ENCODE measurements around the gene MGA.

- TF ChIP-seq GATA3 (IDR thresholded peaks at IDR 0.05; ENCODE audit: borderline replicate concordance) (no peak), POLR2A (IDR thresholded peaks at IDR 0.05; ENCODE audit: low read length) (no peak), CTCF (IDR thresholded peaks at IDR 0.05) (no peak), JUN (IDR thresholded peaks at IDR 0.05) (no peak), MAFK (IDR thresholded peaks at IDR 0.05; ENCODE audit: partially characterized antibody) (no peak), SREBF2 (IDR thresholded peaks at IDR 0.05) (no peak), EP300 (IDR thresholded peaks at IDR 0.05) (no peak)
Observed at GRCh38 chr15:41822471-41822870, 162.3 kb downstream of the MGA start.
